HepG2 (cell line): Measurements from ENCODE around the gene TLE1. TPM values are rescaled to one million over a fixed set of nuclear protein-coding genes. Genes with fewer than 3 reads are reported as not detected.
A peak's percentile ranks its signal among the peaks of the same experiment; 100 is the strongest.

ENCODE experiments used
- ATF7 ChIP-seq, 2 experiments: fragments of 450-650 bp in 1 of 2; sonication (generic) in 1 of 2; formaldehyde crosslinking in 1 of 2; IDR thresholded peaks; 2 replicates each; pipeline versions ENCODE4 v1.4.0 to v1.6.1; 2016 to 2020; ENCODE audit warnings: antibody characterized with exemption in 1 of 2, mild to moderate bottlenecking in 1 of 2, missing genetic modification reagents in 1 of 2
- CREM ChIP-seq, 2 experiments: sonication (generic) in 1 of 2; formaldehyde crosslinking in 1 of 2; IDR thresholded peaks; 2 replicates each; pipeline versions ENCODE4 v1.4.0 to v1.6.1; 2016 to 2020; ENCODE audit warnings: antibody characterized with exemption in 1 of 2, mild to moderate bottlenecking in 1 of 2, missing genetic modification reagents in 1 of 2
- ELF3 ChIP-seq: IDR thresholded peaks from 2 replicates; pipeline ENCODE4 v1.6.1; 2016; ENCODE audit warnings: missing genetic modification reagents, missing compliant biosample characterization
- EP300 ChIP-seq, 3 experiments: sonication (generic) in 1 of 3; formaldehyde crosslinking in 1 of 3; IDR thresholded peaks; 2 replicates each; pipeline versions ENCODE4 v1.5.1 to v1.6.1; 2011 to 2020; ENCODE audit warnings: low read depth in 2 of 3, low read length in 2 of 3, borderline replicate concordance in 1 of 3, improper control_type of control experiment in 1 of 3, mild to moderate bottlenecking in 1 of 3, missing genetic modification reagents in 1 of 3, moderate library complexity in 1 of 3
- GATAD2A ChIP-seq: IDR thresholded peaks from 2 replicates; pipeline ENCODE4 v1.6.1; 2016
- HES4 ChIP-seq: sonication (generic); formaldehyde crosslinking; IDR thresholded peaks from 2 replicates; pipeline ENCODE4 v1.9.0; 2021; ENCODE audit warnings: mild to moderate bottlenecking, missing genetic modification reagents, borderline replicate concordance
- HNRNPH1 ChIP-seq: fragments of 200-400 bp; formaldehyde crosslinking; optimal IDR thresholded peaks from 2 replicates; pipeline ENCODE3; 2017; ENCODE audit warnings: mild to moderate bottlenecking, low read depth, low read length
- IKZF5 ChIP-seq: IDR thresholded peaks from 2 replicates; pipeline ENCODE4 v1.6.1; 2018; ENCODE audit warnings: missing genetic modification reagents, mild to moderate bottlenecking, missing compliant biosample characterization
- IRF1 ChIP-seq: sonication (generic); formaldehyde crosslinking; IDR thresholded peaks from 2 replicates; pipeline ENCODE4 v1.4.0; 2020; ENCODE audit warnings: low read depth, mild to moderate bottlenecking, missing genetic modification reagents
- JUN ChIP-seq: sonication (generic); formaldehyde crosslinking; IDR thresholded peaks from 2 replicates; pipeline ENCODE4 v1.4.0; 2020; ENCODE audit warnings: mild to moderate bottlenecking, missing genetic modification reagents
- JUND ChIP-seq: sonication (generic); formaldehyde crosslinking; IDR thresholded peaks from 2 replicates; pipeline ENCODE4 v1.8.0; 2022; ENCODE audit warnings: mild to moderate bottlenecking, missing genetic modification reagents
- KDM4B ChIP-seq: sonication (generic); formaldehyde crosslinking; IDR thresholded peaks from 2 replicates; pipeline ENCODE4 v1.4.0; 2020; ENCODE audit warnings: missing genetic modification reagents
- KLF16 ChIP-seq, 2 experiments: sonication (generic) in 1 of 2; formaldehyde crosslinking in 1 of 2; IDR thresholded peaks; 2 replicates each; pipeline versions ENCODE4 v1.6.1 to v1.8.0; 2016 to 2023; ENCODE audit warnings: missing genetic modification reagents in 2 of 2, missing compliant biosample characterization in 1 of 2
- MEF2D ChIP-seq: sonication (generic); formaldehyde crosslinking; IDR thresholded peaks from 2 replicates; pipeline ENCODE4 v1.5.1; 2020; ENCODE audit warnings: mild to moderate bottlenecking, missing genetic modification reagents
- NR2F1 ChIP-seq, 2 experiments: fragments of 450-650 bp in 1 of 2; formaldehyde crosslinking in 1 of 2; IDR thresholded peaks; 2 replicates each; pipeline versions ENCODE4 v1.5.0 to v1.6.1; 2016 to 2020; ENCODE audit warnings: mild to moderate bottlenecking in 1 of 2, missing compliant biosample characterization in 1 of 2, missing genetic modification reagents in 1 of 2, moderate library complexity in 1 of 2
- NR2F6 ChIP-seq, 2 experiments: IDR thresholded peaks; 2 replicates each; pipeline ENCODE4 v1.6.1; 2016; ENCODE audit warnings: antibody characterized with exemption in 1 of 2, mild to moderate bottlenecking in 1 of 2
- NRL ChIP-seq: sonication (generic); formaldehyde crosslinking; IDR thresholded peaks from 2 replicates; pipeline ENCODE4 v1.5.0; 2020; ENCODE audit warnings: missing genetic modification reagents, mild to moderate bottlenecking, moderate library complexity, borderline replicate concordance
- RERE ChIP-seq: IDR thresholded peaks from 2 replicates; pipeline ENCODE4 v1.6.1; 2016; ENCODE audit warnings: low read depth, missing genetic modification reagents, missing compliant biosample characterization
- TCF7L2 ChIP-seq: IDR thresholded peaks from 2 replicates; pipeline ENCODE4 v1.6.1; 2011; ENCODE audit warnings: mild to moderate bottlenecking, low read depth, low read length, moderate library complexity
- ZNF10 ChIP-seq: sonication (generic); formaldehyde crosslinking; IDR thresholded peaks from 2 replicates; pipeline ENCODE4 v1.4.0; 2020; ENCODE audit warnings: mild to moderate bottlenecking, low read depth, missing genetic modification reagents, borderline replicate concordance
- ZNF256 ChIP-seq: sonication (generic); formaldehyde crosslinking; conservative IDR thresholded peaks from 2 replicates; pipeline ENCODE4 v1.4.0; 2020; ENCODE audit warnings: missing genetic modification reagents
- ZNF317 ChIP-seq: sonication (generic); formaldehyde crosslinking; IDR thresholded peaks from 2 replicates; pipeline ENCODE4 v1.5.0; 2020; ENCODE audit warnings: mild to moderate bottlenecking, missing genetic modification reagents
- ZNF652 ChIP-seq: IDR thresholded peaks from 2 replicates; pipeline ENCODE4 v1.6.1; 2016; ENCODE audit warnings: low read depth, borderline replicate concordance
- polyA plus RNA-seq, 8 experiments: library from polyadenylated mRNA; depleted of rRNA in 3 of 8; stranded (reverse) in 7 of 8; unstranded in 1 of 8; fragments of >200 nt; fragmentation: Illumina TruSeq in 4 of 8; extraction: Trizol in 4 of 8; gene quantifications; 2 replicates each; pipeline versions ENCODE4 v1.2.1 to v1.2.3, GENCODE V29; 2011 to 2016; ENCODE audit warnings: low read depth in 4 of 8, missing spikeins in 1 of 8, mixed read lengths in 1 of 8; ENCODE audit not compliant: insufficient read depth in 1 of 8
- total RNA-seq, 5 experiments: library from RNA; depleted of rRNA; stranded (reverse); fragments of >200 nt; fragmentation: Illumina TruSeq; extraction: Trizol; gene quantifications; 2 replicates each; pipeline ENCODE4 v1.2.3, GENCODE V29; 2016; ENCODE audit warnings: low read depth in 1 of 5

TLE1 gene
- total and polyA plus RNA-seq, 2 of the 13 experiments (the other 11 are each of a cell fraction or from before 2014, with no cell fraction given): 35.9 to 109 TPM

- TF ChIP-seq KLF16 (CRISPR knock-in tag; IDR thresholded peaks at IDR 0.05): peak in 1 of 2 experiments; percentile 68; a peak in 2 of 4 replicates
- peak; percentile 99 for TF ChIP-seq GATAD2A (CRISPR knock-in tag)
- TF ChIP-seq NR2F1 (CRISPR knock-in tag; IDR thresholded peaks at IDR 0.05): peak; percentile 26 to 69; a peak in 2 of 4 replicates
- no peak for TF ChIP-seq IKZF5
- no peak for TF ChIP-seq HNRNPH1
- no peak for TF ChIP-seq NRL (CRISPR knock-in tag)
- 0 out of 2 replicates have a peak, but pooled peaks have one; percentile 59 for TF ChIP-seq KDM4B (CRISPR knock-in tag)
- TF ChIP-seq TCF7L2: peak; percentile 74
- TF ChIP-seq ZNF317: no peak
- 0 out of 2 replicates have a peak, but pooled peaks have one; percentile 29 for TF ChIP-seq JUN
- peak; percentile 93 for TF ChIP-seq RERE (CRISPR knock-in tag)
- no peak for TF ChIP-seq JUND (CRISPR knock-in tag)
- TF ChIP-seq ELF3: peak; percentile 78
- TF ChIP-seq CREM (IDR thresholded peaks at IDR 0.05): peak; percentile 91
- TF ChIP-seq CREM (CRISPR knock-in tag; IDR thresholded peaks at IDR 0.05): no peak
- TF ChIP-seq HES4: no peak
- TF ChIP-seq ZNF10 (CRISPR knock-in tag): no peak
- TF ChIP-seq MEF2D (CRISPR knock-in tag): no peak
- peak; percentile 91 for TF ChIP-seq ATF7 (IDR thresholded peaks at IDR 0.05)
- peak; percentile 45; the same call in 1 of the 2 replicates for TF ChIP-seq ATF7 (CRISPR knock-in tag; IDR thresholded peaks at IDR 0.05)
- TF ChIP-seq ZNF652 (CRISPR knock-in tag): peak; percentile 97
- TF ChIP-seq IRF1 (CRISPR knock-in tag): no peak
- peak; percentile 95 for TF ChIP-seq NR2F6 (IDR thresholded peaks at IDR 0.05)
- TF ChIP-seq NR2F6 (CRISPR knock-in tag; IDR thresholded peaks at IDR 0.05): peak; percentile 89
- TF ChIP-seq EP300 (IDR thresholded peaks at IDR 0.05; ENCODE audit: low read depth in 2 of 2, low read length in 2 of 2): peak; percentile 38 to 92; a peak in 2 of 4 replicates
- TF ChIP-seq EP300 (CRISPR knock-in tag; IDR thresholded peaks at IDR 0.05; ENCODE audit: borderline replicate concordance): peak; percentile 71
- TF ChIP-seq ZNF256 (CRISPR knock-in tag): no peak
These were observed 32.4 kb downstream of the TLE1 start (continued) for GRCh38 chr9:81656871-81657337.
